Large intestine (tissue), 12 donors: Measurements from ENCODE around the gene POLR2C. TPM values are rescaled to one million over a fixed set of nuclear protein-coding genes. Genes with fewer than 3 reads are reported as not detected.

Experiments used
- DNase-seq, 2 donors: peaks; one replicate each; pipeline versions ENCODE4 v3.0.0 to v3.0.0-alpha.2; 2013
- H3K27ac ChIP-seq: one replicate; pipeline ENCODE4 v1.5.1; 2013; ENCODE audit warnings: low read length
- H3K27me3 ChIP-seq: 2 replicates; pipeline ENCODE4 v1.6.1; 2013; ENCODE audit warnings: low read length; ENCODE audit not compliant: control insufficient read depth, insufficient read depth
- H3K36me3 ChIP-seq: 2 replicates; pipeline ENCODE4 v1.6.1; 2013; ENCODE audit warnings: low read length; ENCODE audit not compliant: control insufficient read depth, insufficient read depth
- H3K4me1 ChIP-seq: one replicate; pipeline ENCODE4 v1.6.1; 2013; ENCODE audit warnings: low read length; ENCODE audit not compliant: control insufficient read depth, insufficient read depth
- H3K4me3 ChIP-seq: one replicate; pipeline ENCODE4 v1.5.1; 2013; ENCODE audit warnings: low read length
- H3K9me3 ChIP-seq: one replicate; pipeline ENCODE4 v1.6.1; 2013; ENCODE audit warnings: mild to moderate bottlenecking, low read depth, low read length, moderate library complexity; ENCODE audit not compliant: control insufficient read depth
- WGBS: methylation state at CpG from one replicate; pipeline ENCODE4 v1.1.5; 2013; ENCODE audit warnings: low lambda C conversion rate; ENCODE audit not compliant: insufficient coverage; 5-methylcytosine and 5-hydroxymethylcytosine counted together
- long read RNA-seq, 11 donors: transcript quantifications; one replicate each; lab custom pipeline, GENCODE V29; 2026
- polyA plus RNA-seq: library from polyadenylated mRNA; unstranded; fragments of 120-200 nt; gene quantifications from one replicate; pipeline ENCODE4 v1.2.1, GENCODE V29; 2013

POLR2C gene
- polyA plus RNA-seq, result 76.6 TPM
- long read RNA-seq, donor 1, transcript POLR2C-201 (9 exons, 2,057 nt), result major isoform, 24 of 25 reads
- long read RNA-seq, donor 1, partial matches to known transcripts, result 0 of 25 reads
- long read RNA-seq, donor 1, other reads (novel, unspliced or antisense), result 0 of 25 reads
- long read RNA-seq, donor 2, transcript POLR2C-201 (9 exons, 2,057 nt), result major isoform, 43 of 475 reads
- long read RNA-seq, donor 2, partial matches to known transcripts, result 430 of 475 reads
- long read RNA-seq, donor 2, other reads (novel, unspliced or antisense), result 0 of 475 reads
- long read RNA-seq, donor 3, result 0 reads
- long read RNA-seq, donor 4, transcript POLR2C-201 (9 exons, 2,057 nt), result major isoform, 10 of 51 reads
- long read RNA-seq, donor 4, partial matches to known transcripts, result 39 of 51 reads
- long read RNA-seq, donor 4, other reads (novel, unspliced or antisense), result 0 of 51 reads
- long read RNA-seq, donor 5, transcript POLR2C-201 (9 exons, 2,057 nt), result major isoform, 23 of 111 reads
- long read RNA-seq, donor 5, partial matches to known transcripts, result 87 of 111 reads
- long read RNA-seq, donor 5, other reads (novel, unspliced or antisense), result 0 of 111 reads
- long read RNA-seq, donor 6, transcript POLR2C-201 (9 exons, 2,057 nt), result major isoform, 45 of 46 reads
- long read RNA-seq, donor 6, partial matches to known transcripts, result 0 of 46 reads
- long read RNA-seq, donor 6, other reads (novel, unspliced or antisense), result 0 of 46 reads
- long read RNA-seq, donor 7, transcript POLR2C-201 (9 exons, 2,057 nt), result major isoform, 22 of 30 reads
- long read RNA-seq, donor 7, partial matches to known transcripts, result 7 of 30 reads
- long read RNA-seq, donor 7, other reads (novel, unspliced or antisense), result 0 of 30 reads
- long read RNA-seq, donor 8, transcript POLR2C-201 (9 exons, 2,057 nt), result major isoform, 53 of 76 reads
- long read RNA-seq, donor 8, partial matches to known transcripts, result 21 of 76 reads
- long read RNA-seq, donor 8, other reads (novel, unspliced or antisense), result 0 of 76 reads
- long read RNA-seq, donor 9, transcript POLR2C-201 (9 exons, 2,057 nt), result major isoform, 57 of 123 reads
- long read RNA-seq, donor 9, partial matches to known transcripts, result 29 of 123 reads
- long read RNA-seq, donor 9, other reads (novel, unspliced or antisense), result 34 of 123 reads
- long read RNA-seq, donor 10, transcript POLR2C-201 (9 exons, 2,057 nt), result major isoform, 51 of 55 reads
- long read RNA-seq, donor 10, partial matches to known transcripts, result 0 of 55 reads
- long read RNA-seq, donor 10, other reads (novel, unspliced or antisense), result 0 of 55 reads
- long read RNA-seq, donor 11, transcript POLR2C-201 (9 exons, 2,057 nt), result major isoform, 32 of 36 reads
- long read RNA-seq, donor 11, partial matches to known transcripts, result 0 of 36 reads
- long read RNA-seq, donor 11, other reads (novel, unspliced or antisense), result 0 of 36 reads

DNA sequence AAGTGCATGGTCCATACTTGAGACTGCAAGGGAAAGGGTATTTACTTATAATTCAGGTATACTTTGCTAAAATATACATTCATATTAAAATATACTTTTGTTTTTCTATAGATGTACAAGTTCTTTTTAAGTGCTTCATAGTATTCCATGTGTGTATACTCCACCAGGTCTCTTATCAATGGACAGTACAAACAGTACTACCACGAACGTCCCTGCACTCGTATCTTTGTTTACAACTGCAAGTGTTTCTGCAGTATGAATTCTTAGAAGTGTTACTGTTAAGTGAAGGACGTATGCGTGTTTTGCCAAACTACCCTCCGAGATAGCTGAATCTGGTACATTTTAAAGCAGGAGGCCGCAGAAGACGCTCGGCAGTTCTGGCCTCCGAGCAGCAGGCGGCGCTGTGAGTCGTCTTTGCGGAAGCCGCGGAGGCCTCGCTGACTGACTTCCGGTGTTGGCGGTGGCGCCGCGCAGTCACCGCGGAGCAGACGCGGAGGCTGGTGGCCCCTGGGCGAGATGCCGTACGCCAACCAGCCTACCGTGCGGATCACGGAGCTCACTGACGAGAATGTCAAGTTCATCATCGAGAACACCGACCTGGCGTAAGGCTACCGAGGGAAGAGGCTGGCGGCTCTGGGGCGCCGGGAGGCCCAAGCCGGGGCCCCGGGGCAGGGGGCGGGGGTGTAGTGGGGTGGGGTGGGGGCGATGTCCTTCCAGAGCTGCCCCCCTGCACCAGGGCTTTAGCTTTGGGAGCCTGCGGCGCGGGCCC is at the start of gene POLR2C:
POLR2C (plus strand) TSS at position 471 of the 769 bp plus-strand sequence; CDS start at position 517, 46 bp downstream.
- peak; percentile 84 to 86 for DNase-seq
- Histone ChIP-seq H3K36me3 (peaks cover 71% of the 10 kb centered on the region), H3K9me3 (no peaks in the 10 kb centered on the region), H3K27ac (no peak within 1 kb of the TSS), H3K4me1 (no peaks in the 10 kb centered on the region), H3K27me3 (no peaks in the 10 kb centered on the region), H3K4me3 (peak within 1 kb of the TSS; percentile 85)
- WGBS, result no CpG with 5 or more reads among the region's 47 CpGs

DNA sequence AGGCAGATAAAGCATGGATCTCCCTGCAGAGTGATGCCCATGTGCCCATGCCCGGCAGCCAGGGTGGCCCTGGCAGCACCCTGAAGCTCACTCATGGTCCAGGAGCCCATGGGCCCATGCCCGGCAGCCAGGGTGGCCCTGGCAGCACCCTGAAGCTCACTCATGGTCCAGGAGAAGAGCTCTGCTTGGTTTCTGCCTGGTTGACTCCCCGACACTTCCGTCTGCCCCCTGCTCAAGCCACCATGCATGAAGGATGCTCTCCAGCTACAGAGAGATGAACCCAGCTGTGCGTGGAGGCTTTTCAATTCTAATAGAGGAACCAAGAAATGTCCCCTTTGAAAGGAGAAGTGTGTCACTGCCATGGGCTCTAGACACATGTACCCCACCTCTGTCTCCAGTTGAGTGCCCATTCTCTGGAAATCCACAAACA is 49.2 kb upstream of the POLR2C start:
- no CpG with 5 or more reads among the region's 5 CpGs for WGBS
- peaks cover 9% of the 10 kb centered on the region for H3K4me1 ChIP-seq
- no peak overlapping the region for H3K4me3 ChIP-seq
- DNase-seq, result no peak
- no peaks in the 10 kb centered on the region for H3K27me3 ChIP-seq
- no peaks in the 10 kb centered on the region for H3K9me3 ChIP-seq
- no peak overlapping the region for H3K27ac ChIP-seq
- H3K36me3 ChIP-seq, result no peaks in the 10 kb centered on the region

DNA sequence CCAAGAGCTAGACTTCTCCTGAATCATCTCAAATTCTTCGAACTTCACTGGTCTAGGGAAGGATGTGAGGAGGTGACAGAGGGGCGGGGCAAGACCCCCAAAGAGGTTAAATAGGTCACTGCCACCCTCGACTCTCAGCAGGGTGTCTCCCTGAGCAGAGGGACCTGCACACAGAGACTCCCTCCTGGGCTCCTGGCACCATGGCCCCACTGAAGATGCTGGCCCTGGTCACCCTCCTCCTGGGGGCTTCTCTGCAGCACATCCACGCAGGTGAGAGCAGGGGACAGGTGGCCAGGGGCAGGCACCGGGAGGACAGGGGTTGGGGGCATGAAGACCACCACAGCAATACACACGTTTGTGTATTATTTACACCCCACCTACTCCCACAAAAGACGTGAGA is 48.7 kb upstream of the POLR2C start:
- no peak for DNase-seq
- Histone ChIP-seq H3K27me3 (no peaks in the 10 kb centered on the region), H3K4me1 (peaks cover 12% of the 10 kb centered on the region), H3K4me3 (no peak overlapping the region), H3K36me3 (no peaks in the 10 kb centered on the region), H3K9me3 (no peaks in the 10 kb centered on the region), H3K27ac (no peak overlapping the region)
- no CpG with 5 or more reads among the region's 7 CpGs for WGBS

- WGBS, result no CpG with 5 or more reads among the region's 16 CpGs
- DNase-seq, result no peak
- Histone ChIP-seq H3K4me3 (no peak overlapping the region), H3K4me1 (peaks cover 17% of the 10 kb centered on the region), H3K9me3 (no peaks in the 10 kb centered on the region), H3K36me3 (no peaks in the 10 kb centered on the region), H3K27ac (no peak overlapping the region), H3K27me3 (no peaks in the 10 kb centered on the region)
These were observed 46.4 kb upstream of the POLR2C start for GRCh38 chr16:57416084-57416483.

DNA sequence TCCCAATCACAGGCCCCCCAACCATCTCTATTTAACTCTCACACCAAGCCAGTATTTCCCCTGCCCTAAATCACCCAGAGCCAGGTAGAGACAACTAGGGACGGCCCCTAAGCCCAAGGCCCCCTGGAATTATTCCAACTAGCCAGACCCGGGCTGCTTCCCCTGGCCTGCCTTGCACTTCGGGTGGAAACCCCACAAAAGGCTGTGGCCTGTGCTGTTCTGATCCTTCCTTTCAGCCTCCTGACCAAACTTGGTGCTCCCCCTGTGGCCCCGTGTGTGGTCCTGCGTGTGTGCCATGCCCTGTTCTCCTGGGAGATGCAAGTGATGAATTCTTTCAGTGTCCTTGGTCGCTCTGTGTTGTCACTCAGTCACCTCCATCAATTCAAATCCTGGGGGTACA is 43.0 kb upstream of the POLR2C start:
- H3K9me3 ChIP-seq, result no peaks in the 10 kb centered on the region
- no CpG with 5 or more reads among the region's 6 CpGs for WGBS

DNA sequence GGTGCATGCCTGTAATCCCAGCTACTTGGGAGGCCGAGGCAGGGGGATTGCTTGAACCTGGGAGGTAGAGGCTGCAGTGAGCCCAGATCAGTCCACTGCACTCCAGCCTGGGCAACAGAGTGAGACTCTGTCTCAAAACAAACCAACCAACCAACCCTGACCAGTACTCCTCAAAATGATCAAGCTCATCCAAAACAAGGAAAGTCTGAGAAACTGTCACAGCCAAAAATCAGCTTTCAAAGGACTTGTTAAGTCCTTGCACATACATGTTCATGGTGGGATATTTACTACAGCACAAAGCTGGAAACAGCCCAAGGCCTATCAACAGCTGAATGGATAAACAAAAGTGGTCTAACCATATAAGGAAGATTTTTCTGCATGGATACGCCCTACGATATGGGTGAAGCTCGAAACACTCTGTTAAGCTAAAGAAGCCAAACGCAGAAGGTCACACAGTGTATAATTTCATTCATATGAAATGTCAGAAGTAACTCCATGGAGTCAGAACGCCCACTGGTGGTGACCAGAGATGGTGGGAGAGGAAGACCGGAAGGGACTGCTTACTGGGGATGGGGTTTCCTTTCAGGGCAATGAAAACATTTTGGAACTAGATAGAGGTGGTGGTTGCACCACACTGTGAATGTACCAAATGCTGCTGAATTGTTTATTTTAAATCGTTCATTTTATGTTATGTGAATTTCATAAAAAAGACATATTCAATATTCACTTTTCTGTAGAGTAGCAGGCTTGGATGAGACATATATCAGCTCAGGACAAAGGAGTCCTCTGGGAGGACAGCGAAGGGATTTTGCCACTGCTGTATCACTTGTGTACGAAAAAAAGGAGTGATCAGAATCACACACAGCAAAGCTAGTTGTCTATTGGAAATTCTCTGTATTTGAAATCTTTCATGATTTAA is 40.2 kb upstream of the POLR2C start:
- H3K27me3 ChIP-seq, result no peaks in the 10 kb centered on the region
- DNase-seq, result peak; percentile 43 to 46
- WGBS, result no CpG with 5 or more reads among the region's 10 CpGs
- no peak overlapping the region for H3K27ac ChIP-seq
- peaks cover 7% of the 10 kb centered on the region for H3K36me3 ChIP-seq
- H3K4me3 ChIP-seq, result no peak overlapping the region
- H3K9me3 ChIP-seq, result no peaks in the 10 kb centered on the region
- H3K4me1 ChIP-seq, result peaks cover 10% of the 10 kb centered on the region

More for the DNA sequence above, 43.0 kb upstream of the POLR2C start:
- Histone ChIP-seq H3K27me3 (no peaks in the 10 kb centered on the region), H3K4me3 (no peak overlapping the region), H3K4me1 (peaks cover 17% of the 10 kb centered on the region), H3K36me3 (no peaks in the 10 kb centered on the region), H3K27ac (no peak overlapping the region)
- DNase-seq, result no peak

GRCh38 chr16:57423152-57423551 is 39.3 kb upstream of the POLR2C start:
- H3K27ac ChIP-seq, result no peak overlapping the region
- DNase-seq, result no peak
- WGBS, result 80% methylated on average over 1 of the region's 2 CpGs

GRCh38 chr16:57424583-57424982 is 37.9 kb upstream of the POLR2C start:
- Histone ChIP-seq H3K4me1 (no peaks in the 10 kb centered on the region), H3K27me3 (no peaks in the 10 kb centered on the region), H3K4me3 (no peak overlapping the region), H3K36me3 (peaks cover 28% of the 10 kb centered on the region), H3K27ac (no peak overlapping the region), H3K9me3 (no peaks in the 10 kb centered on the region)
- DNase-seq, result no peak
- WGBS, result no CpG with 5 or more reads among the region's 3 CpGs

More at GRCh38 chr16:57423152-57423551, 39.3 kb upstream of the POLR2C start:
- H3K4me3 ChIP-seq, result no peak overlapping the region
- peaks cover 16% of the 10 kb centered on the region for H3K36me3 ChIP-seq
- H3K27me3 ChIP-seq, result no peaks in the 10 kb centered on the region
- H3K4me1 ChIP-seq, result peaks cover 8% of the 10 kb centered on the region
- H3K9me3 ChIP-seq, result no peaks in the 10 kb centered on the region
